Erythroblast (primary cell): ENCODE measurements around the gene KRTAP13-1.

ENCODE experiments used
- GATA1 ChIP-seq: IDR thresholded peaks from 2 replicates; pipeline ENCODE4 v1.6.1; 2011; ENCODE audit warnings: low read depth, mild to moderate bottlenecking, control low read depth, low read length, moderate library complexity
- POLR2A ChIP-seq: IDR thresholded peaks from 2 replicates; pipeline ENCODE4 v1.6.1; 2011; ENCODE audit warnings: mild to moderate bottlenecking, low read length

- TF ChIP-seq POLR2A, result no peak
- TF ChIP-seq GATA1, result no peak
Measured at GRCh38 chr21:30437010-30437565, 41.3 kb downstream of the KRTAP13-1 start.
